ENCODE results near the gene FXR2.

The FXR2 gene

DNA sequence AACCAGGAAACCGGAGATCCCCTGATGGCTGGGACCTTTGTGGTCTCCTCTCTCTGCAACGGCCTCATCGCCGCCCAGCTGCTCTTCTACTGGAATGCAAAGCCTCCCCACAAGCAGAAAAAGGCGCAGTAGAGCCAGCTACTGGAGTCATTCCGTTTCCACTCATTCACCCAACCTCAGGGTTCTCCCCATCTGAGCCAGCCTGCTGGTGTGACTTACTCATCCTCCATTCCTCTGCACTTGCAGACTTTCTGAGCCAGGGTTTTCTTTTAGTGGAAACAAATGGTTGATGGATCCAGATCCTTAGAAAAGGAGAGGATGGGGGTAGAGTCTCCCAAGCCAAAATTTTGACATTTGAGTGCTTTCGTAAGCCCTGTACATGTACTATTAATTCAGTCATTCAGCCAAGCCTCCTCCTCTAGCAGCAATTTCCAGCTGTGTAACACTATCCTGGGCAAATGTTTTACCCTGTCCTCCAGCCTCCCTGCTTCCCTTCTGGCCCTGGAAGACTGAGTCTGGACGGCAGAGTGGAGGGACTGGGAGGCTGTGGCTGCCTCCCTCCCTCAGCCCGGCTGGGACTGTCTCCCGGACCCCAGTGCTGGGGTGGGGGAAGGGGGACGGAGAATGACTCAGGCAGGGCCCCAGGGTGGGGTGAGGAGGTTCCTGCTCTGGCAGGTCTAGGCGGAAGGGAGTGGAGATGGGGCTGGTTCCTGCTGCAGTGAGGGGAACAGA lies 27.1 kb downstream of the FXR2 start:
- DNase-seq (ENCODE audit: low spot score) = peak; percentile 59

DNA sequence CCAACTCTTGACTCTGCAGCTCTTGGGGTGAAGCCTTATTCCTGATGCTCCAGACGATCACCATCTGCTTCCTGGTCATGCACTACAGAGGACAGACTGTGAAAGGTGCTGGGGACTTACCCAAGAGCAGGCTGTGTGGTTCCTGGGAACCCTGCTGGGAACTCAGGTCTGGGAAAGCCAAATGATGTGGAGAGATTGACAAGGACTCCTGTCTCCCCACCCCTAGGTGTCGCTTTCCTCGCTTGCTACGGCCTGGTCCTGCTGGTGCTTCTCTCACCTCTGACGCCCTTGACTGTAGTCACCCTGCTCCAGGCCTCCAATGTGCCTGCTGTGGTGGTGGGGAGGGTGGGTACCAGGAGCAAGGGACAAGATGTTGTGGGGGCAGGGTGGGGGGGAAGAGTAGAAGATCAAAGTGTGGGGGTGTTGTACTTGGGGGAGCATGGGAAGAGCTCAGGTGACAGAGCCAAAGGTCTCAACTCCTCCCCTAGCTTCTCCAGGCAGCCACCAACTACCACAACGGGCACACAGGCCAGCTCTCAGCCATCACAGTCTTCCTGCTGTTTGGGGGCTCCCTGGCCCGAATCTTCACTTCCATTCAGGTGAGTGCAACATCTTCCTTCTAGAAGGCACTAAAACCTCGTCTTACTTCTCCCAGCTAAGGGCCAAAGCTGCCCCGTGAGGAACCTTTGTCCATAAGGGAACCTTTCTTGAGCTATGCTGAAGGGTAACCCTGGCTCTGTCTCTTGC lies 27.9 kb downstream of the FXR2 start:
- DNase-seq (ENCODE audit: low spot score) = peak; percentile 38

DNA sequence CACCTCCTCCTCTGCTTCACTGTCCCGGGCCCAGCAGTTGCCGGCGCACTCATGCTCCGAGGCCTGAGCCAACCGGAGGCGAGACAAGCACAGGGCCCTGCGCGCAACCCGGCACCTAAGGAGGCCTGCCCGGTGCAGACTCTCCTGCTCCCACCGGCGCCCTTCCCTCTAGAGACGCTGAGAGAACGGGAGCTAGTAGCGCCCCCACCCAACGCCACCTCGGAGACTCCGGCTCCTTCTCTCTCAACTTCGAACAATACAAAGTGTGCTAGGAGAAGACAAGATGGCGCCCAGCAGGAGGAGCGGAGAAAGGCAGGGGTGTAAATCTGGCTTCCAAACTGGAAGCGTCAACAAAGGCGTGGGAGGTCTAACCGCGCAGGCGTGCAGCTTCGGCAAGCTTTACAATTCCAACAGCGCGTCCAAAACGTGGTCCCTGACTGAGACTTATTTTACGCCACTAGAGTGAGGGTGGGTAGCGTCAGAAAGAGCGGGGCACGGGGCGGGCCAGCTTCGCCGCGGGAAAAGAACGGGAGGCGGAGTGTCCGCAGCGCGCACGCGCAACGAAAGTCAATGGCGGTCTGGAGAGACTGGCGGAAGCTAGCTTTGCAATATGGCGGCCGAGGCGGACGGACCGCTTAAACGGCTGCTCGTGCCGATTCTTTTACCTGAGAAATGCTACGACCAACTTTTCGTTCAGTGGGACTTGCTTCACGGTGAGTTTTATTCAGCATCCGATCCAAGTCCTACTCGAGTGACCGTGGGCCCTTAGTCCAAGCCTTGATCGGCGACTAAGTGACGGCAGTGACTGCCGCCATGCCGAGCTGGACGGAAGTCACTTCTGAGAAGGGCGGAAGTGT lies 31.2 kb downstream of the FXR2 start, which contains the start of gene MPDU1:
MPDU1 (plus strand) TSS at position 600 of the 857 bp plus-strand sequence; CDS start at position 611, 11 bp downstream.
- peak; percentile 96 for DNase-seq (ENCODE audit: low spot score)

DNA sequence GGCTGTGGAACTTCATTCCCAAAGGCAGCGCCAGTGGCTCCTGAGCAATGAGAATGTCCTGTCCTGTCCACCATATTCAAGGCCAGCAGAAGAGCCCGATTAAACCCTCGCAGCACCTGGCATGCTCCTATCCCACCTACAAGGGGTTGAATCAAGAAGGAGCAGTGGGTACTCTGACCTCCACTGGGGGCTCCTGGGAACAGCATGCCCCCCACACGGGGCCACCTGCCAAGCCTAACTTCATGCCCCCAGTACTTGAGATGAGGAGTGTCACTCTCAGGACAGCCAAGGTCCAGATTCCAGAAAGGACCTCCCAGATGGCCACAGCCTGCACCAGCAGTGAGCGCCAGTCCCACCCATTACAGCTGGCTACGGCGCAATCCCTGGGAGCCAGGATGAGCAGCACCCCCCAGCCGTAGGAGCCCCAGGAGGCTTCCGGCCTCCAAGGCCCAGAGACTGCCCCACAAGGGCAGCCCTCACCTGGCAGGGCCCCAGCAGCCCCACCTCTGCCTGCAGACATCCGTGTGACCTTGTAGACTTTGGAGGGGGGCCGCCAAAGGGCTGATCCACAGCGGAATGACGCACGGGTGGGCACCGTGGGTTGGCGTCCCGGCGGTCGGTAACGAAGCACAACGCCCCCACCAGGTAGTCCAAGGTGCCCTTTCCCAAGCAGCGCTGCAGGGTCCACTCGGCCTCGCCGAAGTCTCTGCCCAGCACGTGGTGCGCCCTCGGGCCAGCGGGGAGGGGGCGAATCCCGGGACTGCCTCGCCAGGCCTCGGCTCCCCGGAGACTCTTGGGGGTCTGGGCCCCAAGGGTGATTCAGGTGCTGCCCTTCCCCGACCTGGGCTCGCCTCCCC lies 32.1 kb downstream of the FXR2 start:
- no peak for DNase-seq (ENCODE audit: low spot score)

DNA sequence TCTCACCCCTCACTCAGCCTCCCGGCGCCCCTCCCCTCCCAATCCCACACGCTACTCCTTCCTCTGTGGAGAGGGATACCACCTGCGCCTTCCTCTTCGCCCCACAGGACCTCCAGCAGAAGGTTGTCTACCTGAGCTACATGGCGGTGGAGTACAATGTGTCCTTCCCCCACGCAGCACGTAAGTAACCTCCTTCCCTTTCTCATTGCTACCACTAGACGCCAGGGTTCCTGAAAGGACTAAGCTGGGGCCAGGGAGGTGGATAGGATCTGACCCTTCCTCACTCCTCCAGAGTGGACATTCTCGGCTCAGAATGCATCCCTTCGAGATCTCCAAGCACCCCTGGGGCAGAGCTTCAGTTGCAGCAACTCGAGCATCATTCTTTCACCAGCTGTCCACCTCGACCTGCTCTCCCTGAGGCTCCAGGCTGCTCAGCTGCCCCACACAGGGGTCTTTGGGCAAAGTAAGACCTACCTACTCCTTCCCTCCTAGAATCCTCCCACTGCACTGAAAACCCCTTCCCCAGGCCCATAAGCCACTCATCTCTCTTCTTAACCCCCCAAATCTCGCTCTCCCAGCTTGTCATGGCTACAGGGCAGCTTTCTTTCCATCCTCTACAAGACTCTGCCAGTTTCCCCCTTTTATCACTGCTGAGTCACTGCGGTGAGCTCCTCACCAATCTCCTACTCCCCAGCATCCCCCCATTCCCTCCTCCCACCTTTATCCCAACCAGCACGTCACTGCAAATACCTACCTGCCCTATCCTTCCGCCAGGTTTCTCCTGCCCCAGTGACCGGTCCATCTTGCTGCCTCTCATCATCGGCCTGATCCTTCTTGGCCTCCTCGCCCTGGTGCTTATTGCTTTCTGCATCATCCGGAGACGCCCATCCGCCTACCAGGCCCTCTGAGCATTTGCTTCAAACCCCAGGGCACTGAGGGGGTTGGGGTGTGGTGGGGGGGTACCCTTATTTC lies 33.8 kb downstream of the FXR2 start:
- no peak for DNase-seq (ENCODE audit: low spot score)

DNA sequence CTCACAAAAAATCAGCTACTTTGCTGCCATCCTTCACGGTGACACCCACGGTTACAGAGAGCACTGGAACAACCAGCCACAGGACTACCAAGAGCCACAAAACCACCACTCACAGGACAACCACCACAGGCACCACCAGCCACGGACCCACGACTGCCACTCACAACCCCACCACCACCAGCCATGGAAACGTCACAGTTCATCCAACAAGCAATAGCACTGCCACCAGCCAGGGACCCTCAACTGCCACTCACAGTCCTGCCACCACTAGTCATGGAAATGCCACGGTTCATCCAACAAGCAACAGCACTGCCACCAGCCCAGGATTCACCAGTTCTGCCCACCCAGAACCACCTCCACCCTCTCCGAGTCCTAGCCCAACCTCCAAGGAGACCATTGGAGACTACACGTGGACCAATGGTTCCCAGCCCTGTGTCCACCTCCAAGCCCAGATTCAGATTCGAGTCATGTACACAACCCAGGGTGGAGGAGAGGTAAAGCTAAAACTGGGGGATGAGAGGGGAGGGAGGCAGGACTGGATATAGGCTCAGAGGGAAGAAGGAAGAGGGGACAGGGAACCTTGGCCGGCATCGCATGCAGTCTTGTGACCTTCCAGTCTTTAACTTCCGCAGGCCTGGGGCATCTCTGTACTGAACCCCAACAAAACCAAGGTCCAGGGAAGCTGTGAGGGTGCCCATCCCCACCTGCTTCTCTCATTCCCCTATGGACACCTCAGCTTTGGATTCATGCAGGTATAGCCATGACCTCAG lies 34.7 kb downstream of the FXR2 start:
- DNase-seq (ENCODE audit: low spot score) = no peak

DNA sequence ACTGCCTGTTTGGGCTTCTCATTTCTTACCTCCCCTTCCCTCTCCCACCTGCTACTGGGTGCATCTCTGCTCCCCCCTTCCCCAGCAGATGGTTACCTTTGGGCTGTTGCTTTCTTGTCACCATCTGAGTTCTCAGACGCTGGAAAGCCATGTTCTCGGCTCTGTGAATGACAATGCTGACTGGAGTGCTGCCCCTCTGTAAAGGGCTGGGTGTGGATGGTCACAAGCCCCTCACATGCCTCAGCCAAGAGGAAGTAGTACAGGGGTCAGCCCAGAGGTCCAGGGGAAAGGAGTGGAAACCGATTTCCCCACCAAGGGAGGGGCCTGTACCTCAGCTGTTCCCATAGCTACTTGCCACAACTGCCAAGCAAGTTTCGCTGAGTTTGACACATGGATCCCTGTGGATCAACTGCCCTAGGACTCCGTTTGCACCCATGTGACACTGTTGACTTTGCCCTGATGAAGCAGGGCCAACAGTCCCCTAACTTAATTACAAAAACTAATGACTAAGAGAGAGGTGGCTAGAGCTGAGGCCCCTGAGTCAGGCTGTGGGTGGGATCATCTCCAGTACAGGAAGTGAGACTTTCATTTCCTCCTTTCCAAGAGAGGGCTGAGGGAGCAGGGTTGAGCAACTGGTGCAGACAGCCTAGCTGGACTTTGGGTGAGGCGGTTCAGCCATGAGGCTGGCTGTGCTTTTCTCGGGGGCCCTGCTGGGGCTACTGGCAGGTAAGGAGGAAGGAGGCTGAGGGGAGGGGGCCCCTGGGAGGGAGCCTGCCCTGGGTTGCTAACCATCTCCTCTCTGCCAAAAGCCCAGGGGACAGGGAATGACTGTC lies 35.5 kb downstream of the FXR2 start, which contains the start of gene CD68:
CD68 (plus strand) TSS at position 638 of the 833 bp plus-strand sequence; CDS start at position 678, 40 bp downstream.
- DNase-seq (ENCODE audit: low spot score) = peak; percentile 97

DNA sequence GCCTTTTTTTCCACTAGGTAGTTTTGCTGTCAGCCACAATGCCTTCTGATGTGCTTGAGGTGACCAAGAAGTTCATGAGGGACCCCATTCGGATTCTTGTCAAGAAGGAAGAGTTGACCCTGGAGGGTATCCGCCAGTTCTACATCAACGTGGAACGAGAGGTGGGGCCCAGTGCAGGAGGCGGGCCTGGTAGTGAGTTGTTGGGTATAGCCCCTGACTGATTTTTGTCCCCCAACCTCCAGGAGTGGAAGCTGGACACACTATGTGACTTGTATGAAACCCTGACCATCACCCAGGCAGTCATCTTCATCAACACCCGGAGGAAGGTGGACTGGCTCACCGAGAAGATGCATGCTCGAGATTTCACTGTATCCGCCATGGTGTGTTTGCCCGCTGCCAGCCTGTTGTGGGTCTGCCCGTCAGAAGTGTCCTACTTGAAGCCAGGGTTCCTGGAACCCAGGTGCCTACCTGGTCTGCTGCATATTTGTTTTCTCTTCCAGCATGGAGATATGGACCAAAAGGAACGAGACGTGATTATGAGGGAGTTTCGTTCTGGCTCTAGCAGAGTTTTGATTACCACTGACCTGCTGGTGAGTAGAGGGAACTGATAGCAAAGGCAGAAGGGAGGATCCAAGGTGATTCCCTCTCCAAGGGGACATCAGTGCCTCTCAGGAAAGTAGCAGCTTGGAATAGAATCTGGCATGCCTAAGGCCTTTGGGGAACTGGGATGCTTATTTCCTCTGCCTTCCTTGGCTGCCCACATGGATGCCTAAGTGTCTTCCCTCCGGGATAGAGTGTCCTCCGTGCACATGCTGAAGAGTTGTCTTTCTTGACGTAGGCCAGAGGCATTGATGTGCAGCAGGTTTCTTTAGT lies 37.1 kb downstream of the FXR2 start:
- no peak for DNase-seq (ENCODE audit: low spot score)

DNA sequence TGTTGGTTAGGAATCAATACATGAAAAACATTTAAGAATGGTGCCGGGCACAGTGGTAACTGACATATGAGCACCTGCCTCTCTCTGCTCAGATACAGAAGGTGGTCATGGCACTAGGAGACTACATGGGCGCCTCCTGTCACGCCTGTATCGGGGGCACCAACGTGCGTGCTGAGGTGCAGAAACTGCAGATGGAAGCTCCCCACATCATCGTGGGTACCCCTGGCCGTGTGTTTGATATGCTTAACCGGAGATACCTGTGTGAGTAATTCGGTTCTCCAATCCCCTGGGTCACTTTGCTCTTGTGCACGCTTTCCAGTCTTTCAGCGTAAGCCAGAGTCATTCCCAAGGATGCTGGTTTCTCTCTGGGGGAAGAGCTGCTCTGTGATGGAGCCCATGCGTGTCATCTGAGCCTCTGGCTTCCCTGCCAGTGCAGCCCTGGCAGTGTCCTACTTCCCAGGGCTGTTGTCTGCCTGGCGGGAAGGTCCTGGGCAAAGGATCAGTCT lies 38.2 kb downstream of the FXR2 start:
- DNase-seq (ENCODE audit: low spot score) = no peak

DNA sequence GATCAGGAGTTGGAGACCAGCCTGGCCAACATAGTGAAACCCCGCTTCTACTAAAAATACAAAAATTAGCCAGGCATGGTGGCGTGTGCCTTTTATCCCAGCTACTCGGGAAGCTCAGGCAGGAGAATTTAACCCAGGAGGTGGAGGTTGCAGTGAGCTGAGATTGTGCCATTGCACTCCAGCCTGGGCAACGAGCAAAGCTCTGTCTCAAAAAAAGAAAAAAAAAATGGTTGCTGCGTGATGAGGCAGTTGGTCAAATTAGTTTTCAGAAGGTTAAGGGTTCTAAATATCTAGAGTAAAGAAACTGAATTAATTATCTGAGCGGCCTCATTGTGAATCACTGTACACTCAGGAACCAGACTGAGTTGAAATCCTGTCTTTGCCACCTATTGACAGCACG lies 38.7 kb downstream of the FXR2 start:
- DNase-seq (ENCODE audit: low spot score) = no peak

DNA sequence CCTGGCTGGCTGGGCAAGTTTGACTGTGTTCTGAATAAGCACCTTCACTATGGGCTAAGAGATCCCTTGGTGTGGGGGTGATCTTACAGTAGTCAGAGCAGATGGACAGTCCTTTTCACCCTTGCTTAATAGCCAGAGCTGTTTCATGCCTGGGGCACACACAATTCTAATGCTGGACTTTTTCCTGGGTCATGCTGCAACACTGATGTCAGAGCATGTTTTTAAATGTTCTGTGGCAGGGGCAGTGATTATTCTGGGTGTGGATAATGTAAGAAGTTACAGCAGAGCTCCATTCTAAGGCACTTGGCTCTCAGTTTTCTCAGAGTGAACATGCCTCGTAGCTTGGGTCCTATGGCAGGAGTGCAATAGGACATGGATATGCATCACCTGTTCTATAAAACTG lies 39.2 kb downstream of the FXR2 start:
- no peak for DNase-seq (ENCODE audit: low spot score)

DNA sequence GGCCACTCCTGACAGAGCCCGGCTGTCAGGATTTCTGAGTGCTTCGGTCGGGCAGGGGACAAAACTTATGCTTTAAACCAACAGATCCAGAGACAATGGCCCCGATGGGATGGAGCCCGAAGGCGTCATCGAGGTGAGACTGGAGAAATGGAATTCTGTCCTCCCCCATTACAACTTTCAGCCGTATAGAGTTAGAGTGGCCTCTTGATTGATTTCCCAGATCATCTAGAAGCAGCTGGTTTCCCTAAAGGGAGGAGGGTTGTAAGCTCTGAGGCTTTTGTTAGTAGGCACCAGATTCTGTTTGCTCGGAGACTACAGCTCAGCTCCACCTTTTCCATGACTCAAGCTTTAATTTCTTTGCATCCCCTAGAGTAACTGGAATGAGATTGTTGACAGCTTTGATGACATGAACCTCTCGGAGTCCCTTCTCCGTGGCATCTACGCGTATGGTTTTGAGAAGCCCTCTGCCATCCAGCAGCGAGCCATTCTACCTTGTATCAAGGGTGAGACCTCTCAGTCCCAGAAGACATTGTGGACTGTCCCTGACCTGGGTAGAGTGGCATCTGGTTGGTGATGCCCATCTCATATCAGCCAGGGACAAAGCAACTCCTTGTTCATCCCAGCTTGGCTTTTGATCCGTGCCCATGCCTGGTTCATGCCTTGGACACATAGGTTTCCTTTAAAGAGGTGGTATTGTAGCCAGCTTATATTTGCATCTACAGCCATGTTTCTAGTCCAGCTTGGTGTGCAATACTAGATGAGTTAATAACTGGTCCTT lies 40.3 kb downstream of the FXR2 start:
- no peak for DNase-seq (ENCODE audit: low spot score)

DNA sequence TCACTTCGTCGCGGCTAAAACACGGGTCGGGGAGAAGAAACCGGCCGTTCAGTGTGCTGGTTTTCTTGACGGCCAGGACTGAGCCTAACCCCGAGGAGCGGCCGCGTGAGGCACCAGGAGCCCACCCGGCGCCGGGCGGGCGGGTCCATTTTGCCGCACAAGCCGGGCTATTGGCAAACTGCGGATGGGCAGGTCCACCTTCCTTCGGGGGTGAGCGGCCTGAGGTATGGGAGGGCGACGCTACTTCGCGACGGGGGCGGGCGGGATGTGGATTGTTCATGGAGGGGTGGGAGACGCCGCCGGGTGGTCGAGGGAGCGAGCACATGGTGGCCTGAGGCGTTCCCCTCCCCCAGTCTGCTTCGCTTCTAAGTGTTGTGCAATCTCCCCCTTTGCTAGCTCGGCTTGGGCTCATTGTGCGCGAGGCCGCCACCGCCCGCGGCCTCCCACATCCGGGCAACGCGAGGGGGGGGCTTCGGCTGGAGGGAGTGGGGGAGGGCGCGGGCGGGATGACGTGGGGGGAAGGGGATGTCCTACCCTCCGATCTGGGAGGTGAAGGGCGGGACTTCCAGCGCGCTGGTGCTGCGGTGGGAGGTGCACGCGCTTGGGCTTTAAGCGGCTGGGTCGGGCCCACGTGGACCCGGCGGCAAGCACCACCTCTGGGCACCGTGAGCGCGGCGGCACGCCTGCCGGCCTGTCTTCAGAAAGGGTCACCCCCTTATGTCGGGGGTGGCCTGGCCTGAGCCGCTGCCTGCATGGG lies 41.2 kb downstream of the FXR2 start:
- peak; percentile 92 for DNase-seq (ENCODE audit: low spot score)

DNA sequence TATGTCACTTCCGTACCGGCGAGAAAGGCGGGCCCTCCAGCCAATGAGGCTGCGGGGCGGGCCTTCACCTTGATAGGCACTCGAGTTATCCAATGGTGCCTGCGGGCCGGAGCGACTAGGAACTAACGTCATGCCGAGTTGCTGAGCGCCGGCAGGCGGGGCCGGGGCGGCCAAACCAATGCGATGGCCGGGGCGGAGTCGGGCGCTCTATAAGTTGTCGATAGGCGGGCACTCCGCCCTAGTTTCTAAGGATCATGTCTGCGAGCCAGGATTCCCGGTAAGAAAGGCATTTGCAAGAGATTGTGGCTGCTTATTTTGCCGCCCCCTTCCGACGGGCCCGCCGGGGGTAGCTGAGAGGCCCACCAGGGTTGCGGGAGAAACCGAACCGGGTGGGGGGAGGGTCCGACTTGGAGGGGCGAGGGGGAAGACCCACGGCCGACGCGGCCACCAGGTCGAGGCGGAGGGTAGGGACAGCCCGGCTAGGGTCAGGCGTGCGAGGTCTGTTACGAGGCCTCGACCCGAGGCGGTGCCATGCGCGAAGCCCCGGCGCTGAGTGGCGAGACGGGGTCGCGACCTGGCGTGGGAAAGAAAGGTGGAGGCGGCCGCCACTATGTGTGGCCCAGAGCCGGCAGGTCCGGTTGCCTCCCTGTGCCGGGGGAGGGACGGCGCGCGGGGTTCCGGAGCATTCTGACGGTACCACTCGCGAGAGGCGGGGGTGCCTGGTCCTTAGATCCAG lies 41.9 kb downstream of the FXR2 start:
- peak; percentile 100 for DNase-seq (ENCODE audit: low spot score)

DNA sequence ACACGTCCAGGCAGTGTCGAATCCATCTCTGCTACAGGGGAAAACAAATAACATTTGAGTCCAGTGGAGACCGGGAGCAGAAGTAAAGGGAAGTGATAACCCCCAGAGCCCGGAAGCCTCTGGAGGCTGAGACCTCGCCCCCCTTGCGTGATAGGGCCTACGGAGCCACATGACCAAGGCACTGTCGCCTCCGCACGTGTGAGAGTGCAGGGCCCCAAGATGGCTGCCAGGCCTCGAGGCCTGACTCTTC lies 42.4 kb downstream of the FXR2 start:
- no peak for DNase-seq (ENCODE audit: low spot score)
